Cardiac fibroblast (primary cell): ENCODE results near the gene ETNK2.

Experiments used
- DNase-seq, 2 donors: peaks; one replicate each; pipeline versions ENCODE4 v3.0.0 to v3.0.0-alpha.2; 2010; ENCODE audit warnings: low read depth in 2 of 2
- H3K4me3 ChIP-seq, 2 donors: replicated peaks in 1 of 2; 1 replicate in 1 of 2; 2 replicates in 1 of 2; pipeline ENCODE4 v1.5.1; 2011; ENCODE audit warnings: low read depth in 2 of 2, low read length in 2 of 2, mild to moderate bottlenecking in 2 of 2, moderate library complexity in 1 of 2
- CTCF ChIP-seq: IDR thresholded peaks from one replicate; pipeline ENCODE4 v1.5.1; 2011; ENCODE audit warnings: low read depth, mild to moderate bottlenecking, low read length, inconsistent platforms

ETNK2 gene

GRCh38 chr1:204087893-204088528 is 63.8 kb downstream of the ETNK2 start:
- DNase-seq: no peak
- no peak overlapping the region for H3K4me3 ChIP-seq
- no peak for TF ChIP-seq CTCF

GRCh38 chr1:204087181-204087892 is 64.5 kb downstream of the ETNK2 start:
- no peak for DNase-seq
- TF ChIP-seq CTCF: no peak
- no peak overlapping the region for H3K4me3 ChIP-seq

- H3K4me3 ChIP-seq: no peak overlapping the region
Measured at GRCh38 chr1:204085876-204086275, 66.0 kb downstream of the ETNK2 start.

GRCh38 chr1:204084247-204084772 is 67.5 kb downstream of the ETNK2 start:
- H3K4me3 ChIP-seq: no peak overlapping the region
- no peak for DNase-seq
- no peak for TF ChIP-seq CTCF

More at GRCh38 chr1:204085876-204086275, 66.0 kb downstream of the ETNK2 start:
- no peak for TF ChIP-seq CTCF
- DNase-seq: no peak

GRCh38 chr1:204083491-204083890 is 68.4 kb downstream of the ETNK2 start:
- DNase-seq: no peak
- TF ChIP-seq CTCF: no peak
- no peak overlapping the region for H3K4me3 ChIP-seq

- H3K4me3 ChIP-seq: no peak overlapping the region
- DNase-seq: no peak
- TF ChIP-seq CTCF: no peak
Measured at GRCh38 chr1:204081791-204082513, 69.9 kb downstream of the ETNK2 start.
